GM12878 (cell line): ENCODE results near the gene ZDHHC19. TPM values are rescaled to one million over a fixed set of nuclear protein-coding genes. Genes with fewer than 3 reads are reported as not detected.

Experiments
- ATAC-seq: fragments of 200-7000 bp; cut with Tn5 transposase; 3 replicates; pipeline ENCODE4 v1.9.1; 2020; ENCODE audit warnings: mild to moderate bottlenecking, moderate library complexity
- BruUV-seq: library from RNA; stranded (reverse); fragments of 400-500 nt; replicated peaks from 2 replicates; lab custom pipeline; 2021; lab: Mats Ljungman, UMichigan
- CTCF ChIA-PET: fragments of 300-600 bp; sonication (Branson Sonifier 250); formaldehyde crosslinking; extraction: SDS; loops from one replicate; lab custom pipeline; 2021; ENCODE audit warnings: inconsistent platforms; lab: Yijun Ruan, JAX
- POLR2A ChIA-PET: fragments of 350-600 bp; formaldehyde crosslinking; extraction: SDS; loops from one replicate; lab custom pipeline; 2021; ENCODE audit warnings: inconsistent platforms; lab: Charles Lee
- RAD21 ChIA-PET: fragments of 300-600 bp; sonication (Branson Sonifier 250); formaldehyde crosslinking; loops from one replicate; lab custom pipeline; 2023; ENCODE audit warnings: antibody characterized with exemption; ENCODE audit not compliant: unreplicated experiment; lab: Charles Lee
- SMC1A ChIA-PET: fragments of 300-600 bp; sonication (Branson Sonifier 250); formaldehyde crosslinking; loops from one replicate; lab custom pipeline; 2023; ENCODE audit not compliant: unreplicated experiment, uncharacterized antibody; lab: Charles Lee
- DNase-seq: peaks from one replicate; pipeline ENCODE4 v3.0.0-alpha.2; 2011; ENCODE audit warnings: low read depth, low spot score
- FAIRE-seq: peaks from 3 replicates; lab custom pipeline; 2011; peaks lifted over from hg19 to GRCh38; lab: Jason Lieb, UNC
- H2AFZ ChIP-seq: 2 replicates; pipeline ENCODE4 v1.6.0; 2011; ENCODE audit warnings: low read depth, low read length, control low read depth; ENCODE audit not compliant: control insufficient read depth
- H3K27ac ChIP-seq: 2 replicates; pipeline ENCODE4 v1.5.1; 2011; ENCODE audit warnings: control low read depth; ENCODE audit not compliant: control insufficient read depth, insufficient read depth
- H3K27me3 ChIP-seq, 2 experiments: replicated peaks in 1 of 2; 2 replicates each; pipeline versions ENCODE4 v1.6.0 to v1.6.1; 2011; ENCODE audit warnings: low read length in 1 of 2; ENCODE audit not compliant: control insufficient read depth in 2 of 2, insufficient read depth in 2 of 2
- H3K36me3 ChIP-seq, 2 experiments: 2 replicates each; pipeline ENCODE4 v1.5.1; 2011; ENCODE audit warnings: low read length in 1 of 2; ENCODE audit not compliant: control insufficient read depth in 2 of 2, insufficient read depth in 2 of 2
- H3K4me1 ChIP-seq: 2 replicates; pipeline ENCODE4 v1.6.1; 2011; ENCODE audit warnings: mild to moderate bottlenecking, low read length, moderate library complexity, mixed read lengths; ENCODE audit not compliant: control insufficient read depth, insufficient read depth
- H3K4me2 ChIP-seq: 2 replicates; pipeline ENCODE4 v1.6.0; 2011; ENCODE audit warnings: control low read depth; ENCODE audit not compliant: control insufficient read depth, insufficient read depth
- H3K4me3 ChIP-seq: fragments of 200-600 bp; sonication (generic); 2 replicates; pipeline ENCODE4 v1.5.1; 2016
- H3K79me2 ChIP-seq: 2 replicates; pipeline ENCODE4 v1.6.0; 2011; ENCODE audit warnings: low read length; ENCODE audit not compliant: control insufficient read depth, insufficient read depth
- H3K9ac ChIP-seq: 2 replicates; pipeline ENCODE4 v1.8.0; 2011; ENCODE audit warnings: low read length, control low read depth, mixed read lengths; ENCODE audit not compliant: control insufficient read depth, insufficient read depth
- H3K9me3 ChIP-seq: replicated peaks from 3 replicates; pipeline ENCODE4 v1.5.1; 2011; ENCODE audit warnings: mild to moderate bottlenecking, low read length; ENCODE audit not compliant: control insufficient read depth, insufficient read depth
- H4K20me1 ChIP-seq: 2 replicates; pipeline ENCODE4 v1.6.0; 2011; ENCODE audit not compliant: control insufficient read depth, insufficient read depth
- BCLAF1 ChIP-seq: fragments of 450-650 bp; IDR thresholded peaks from 2 replicates; pipeline ENCODE4 v1.6.1; 2017; ENCODE audit warnings: antibody characterized with exemption, mild to moderate bottlenecking, moderate library complexity
- CREB1 ChIP-seq: IDR thresholded peaks from 2 replicates; pipeline ENCODE4 v1.6.1; 2012; ENCODE audit warnings: low read depth, mild to moderate bottlenecking, inconsistent platforms
- HDAC2 ChIP-seq: fragments of 200-600 bp; sonication (generic); IDR thresholded peaks from 2 replicates; pipeline ENCODE4 v1.6.1; 2017
- HDGF ChIP-seq: fragments of 450-650 bp; IDR thresholded peaks from 2 replicates; pipeline ENCODE4 v1.6.1; 2016; ENCODE audit warnings: antibody characterized with exemption
- IKZF2 ChIP-seq, 2 experiments: fragments of 450-650 bp; IDR thresholded peaks; 2 replicates each; pipeline ENCODE4 v1.6.1; 2017; ENCODE audit warnings: mild to moderate bottlenecking in 2 of 2, moderate library complexity in 2 of 2
- KDM1A ChIP-seq: fragments of 200-600 bp; sonication (generic); IDR thresholded peaks from 2 replicates; pipeline ENCODE4 v1.6.1; 2016; ENCODE audit warnings: borderline replicate concordance
- MTA2 ChIP-seq: fragments of 450-650 bp; IDR thresholded peaks from 2 replicates; pipeline ENCODE4 v1.6.1; 2016; ENCODE audit warnings: low read depth, mild to moderate bottlenecking, moderate library complexity
- NFYB ChIP-seq: IDR thresholded peaks from 2 replicates; pipeline ENCODE4 v1.6.1; 2011; ENCODE audit warnings: low read depth, mild to moderate bottlenecking, low read length, improper control_type of control experiment, moderate library complexity; ENCODE audit not compliant: insufficient read depth
- POLR2A ChIP-seq: IDR thresholded peaks from 2 replicates; pipeline ENCODE4 v1.6.1; 2011; ENCODE audit warnings: low read depth, mild to moderate bottlenecking, low read length
- SIN3A ChIP-seq: IDR thresholded peaks from 2 replicates; pipeline ENCODE4 v1.6.1; 2012; ENCODE audit warnings: low read depth, low read length, improper control_type of control experiment
- SPI1 ChIP-seq: IDR thresholded peaks from 2 replicates; pipeline ENCODE4 v1.6.1; 2011; ENCODE audit warnings: low read depth, mild to moderate bottlenecking, low read length, moderate library complexity, borderline replicate concordance; ENCODE audit not compliant: insufficient read depth
- TAF1 ChIP-seq: IDR thresholded peaks from 2 replicates; pipeline ENCODE4 v1.6.1; 2011; ENCODE audit warnings: mild to moderate bottlenecking, low read depth, low read length, borderline replicate concordance
- TARDBP ChIP-seq: IDR thresholded peaks from 2 replicates; pipeline ENCODE4 v1.6.1; 2016; ENCODE audit warnings: borderline replicate concordance
- USF2 ChIP-seq: IDR thresholded peaks from 2 replicates; pipeline ENCODE4 v1.6.1; 2011; ENCODE audit warnings: low read depth, low read length, improper control_type of control experiment, borderline replicate concordance
- ZNF217 ChIP-seq: fragments of 450-650 bp; IDR thresholded peaks from 2 replicates; pipeline ENCODE4 v1.6.1; 2017; ENCODE audit warnings: antibody characterized with exemption, mild to moderate bottlenecking
- WGBS: methylation state at CpG from one replicate; pipeline ENCODE4 v1.1.6; 2016; ENCODE audit warnings: low lambda C conversion rate; ENCODE audit not compliant: insufficient replicate concordance, insufficient coverage; ENCODE audit errors: missing lambda C conversion rate; 5-methylcytosine and 5-hydroxymethylcytosine counted together
- in situ Hi-C: fragments of 300-500 bp; cut with MboI; formaldehyde crosslinking; loops from 9 replicates; pipeline ENCODE4 v1.14.3; 2018; ENCODE audit warnings: mixed read lengths
- intact Hi-C: fragments of 100-400 bp; cut with micrococcal nuclease; formaldehyde crosslinking; loops from one replicate; pipeline ENCODE4 v1.14.2; 2022; ENCODE audit not compliant: unreplicated experiment
- polyA plus RNA-seq, 11 experiments: library from polyadenylated mRNA; depleted of rRNA in 4 of 11; unstranded in 6 of 11; stranded (reverse) in 5 of 11; fragments of >200 nt; fragmentation: Nextera tagmentation in 4 of 11; fragmentation: Illumina TruSeq in 1 of 11; extraction: Ambion mirVana in 4 of 11; extraction: Trizol in 1 of 11; gene quantifications; 1 replicate in 1 of 11; 2 replicates in 10 of 11; pipeline versions ENCODE4 v1.2.1 to v1.2.3, GENCODE V29; 2011 to 2016; ENCODE audit warnings: inconsistent platforms in 2 of 11, missing spikeins in 2 of 11, low read depth in 1 of 11
- total RNA-seq, 4 experiments: library from RNA; depleted of rRNA in 3 of 4; stranded (reverse); fragments of >200 nt in 3 of 4; fragmentation: Illumina TruSeq in 1 of 4; extraction: Trizol in 1 of 4; gene quantifications; 2 replicates each; pipeline versions ENCODE4 v1.2.1 to v1.2.3, GENCODE V29; 2013 to 2021

Gene ZDHHC19
- total and polyA plus RNA-seq, 10 of the 15 experiments (the other 5 are each of a cell fraction or from before 2014, with no cell fraction given): 0.26 TPM; not detected in 9

- DNase-seq (no peak), FAIRE-seq (no peak), ATAC-seq (no peak)
- Histone ChIP-seq H2AFZ (no peak overlapping the region), H4K20me1 (no peaks in the 10 kb centered on the region), H3K27me3 (no peaks in the 10 kb centered on the region), H3K79me2 (no peaks in the 10 kb centered on the region), H3K9me3 (no peaks in the 10 kb centered on the region), H3K4me1 (peaks cover 40% of the 10 kb centered on the region), H3K9ac (no peak overlapping the region), H3K36me3 (no peaks in the 10 kb centered on the region), H3K27ac (no peak overlapping the region), H3K4me2 (no peak overlapping the region)
- ChIA-PET RAD21 (interaction anchor here (2.8 to 6.2 kb wide), 3 partner anchors 60 to 103 kb away, joined by 42 to 91 read pairs (median 56); no protein-coding TSS in a partner anchor), CTCF (interaction anchor here (0.6 to 4.8 kb wide), 3 partner anchors 16 to 57 kb away, joined by 3 to 64 read pairs (median 4); no protein-coding TSS in a partner anchor), SMC1A (interaction anchor here (2.5 to 6.9 kb wide), 4 partner anchors 20 to 103 kb away, joined by 30 to 155 read pairs (median 60); no protein-coding TSS in a partner anchor)
- WGBS: 100% methylated on average over 4 of the region's 4 CpGs
- intact Hi-C loops (loop anchor here (2.0 kb wide), 2 partner anchors 17 to 65 kb away; no protein-coding TSS in a partner anchor), in situ Hi-C loops (no loop called here)
- no peak for TF ChIP-seq ZNF217
- TF ChIP-seq SIN3A: no peak
- no peak for TF ChIP-seq POLR2A
- TF ChIP-seq, all 136 proteins: peak for 0
- H3K4me3 ChIP-seq: no peak overlapping the region
- POLR2A ChIA-PET: interaction anchor here (0.6 to 5.2 kb wide), 4 partner anchors 14 to 557 kb away, joined by 3 to 61 read pairs (median 23); no protein-coding TSS in a partner anchor
- BruUV-seq: no TSS peak
Measured at GRCh38 chr3:196177967-196178366, 33.2 kb downstream of the ZDHHC19 start.

GRCh38 chr3:196177567-196177966, 33.6 kb downstream of the ZDHHC19 start:
- WGBS: 99% methylated on average over 16 of the region's 16 CpGs
- ChIA-PET CTCF (interaction anchor here (0.6 kb wide), 1 partner anchor 51 kb away, joined by 4 read pairs; no protein-coding TSS in a partner anchor), RAD21 (interaction anchor here (2.8 kb wide), 1 partner anchor 82 kb away, joined by 42 read pairs; no protein-coding TSS in a partner anchor), SMC1A (interaction anchor here (6.7 to 6.9 kb wide), 2 partner anchors 83 to 102 kb away, joined by 81 to 155 read pairs; no protein-coding TSS in a partner anchor), POLR2A (interaction anchor here (0.8 to 4.2 kb wide), 2 partner anchors 76 to 99 kb away, joined by 4 to 42 read pairs; no protein-coding TSS in a partner anchor)
- H3K4me1 ChIP-seq: peaks cover 36% of the 10 kb centered on the region
- intact Hi-C loops: no loop called here
- no peak overlapping the region for H3K9ac ChIP-seq
- no peak overlapping the region for H2AFZ ChIP-seq
- in situ Hi-C loops: no loop called here
- H3K4me2 ChIP-seq: no peak overlapping the region
- ATAC-seq (no peak), DNase-seq (no peak), FAIRE-seq (no peak)
- BruUV-seq: no TSS peak
- H3K4me3 ChIP-seq: no peak overlapping the region
- no peaks in the 10 kb centered on the region for H3K27me3 ChIP-seq
- H4K20me1 ChIP-seq: no peaks in the 10 kb centered on the region
- H3K79me2 ChIP-seq: no peaks in the 10 kb centered on the region
- no peaks in the 10 kb centered on the region for H3K9me3 ChIP-seq
- no peak overlapping the region for H3K27ac ChIP-seq
- H3K36me3 ChIP-seq: no peaks in the 10 kb centered on the region
- TF ChIP-seq HDGF (no peak), SPI1 (no peak), TAF1 (no peak), TARDBP (no peak), MTA2 (no peak), CREB1 (no peak), NFYB (no peak), BCLAF1 (no peak), KDM1A (no peak), IKZF2 (IDR thresholded peaks at IDR 0.05) (no peak), HDAC2 (no peak), USF2 (no peak)
